ENCODE measurements around the gene ANKMY1.

ANKMY1 gene

DNA sequence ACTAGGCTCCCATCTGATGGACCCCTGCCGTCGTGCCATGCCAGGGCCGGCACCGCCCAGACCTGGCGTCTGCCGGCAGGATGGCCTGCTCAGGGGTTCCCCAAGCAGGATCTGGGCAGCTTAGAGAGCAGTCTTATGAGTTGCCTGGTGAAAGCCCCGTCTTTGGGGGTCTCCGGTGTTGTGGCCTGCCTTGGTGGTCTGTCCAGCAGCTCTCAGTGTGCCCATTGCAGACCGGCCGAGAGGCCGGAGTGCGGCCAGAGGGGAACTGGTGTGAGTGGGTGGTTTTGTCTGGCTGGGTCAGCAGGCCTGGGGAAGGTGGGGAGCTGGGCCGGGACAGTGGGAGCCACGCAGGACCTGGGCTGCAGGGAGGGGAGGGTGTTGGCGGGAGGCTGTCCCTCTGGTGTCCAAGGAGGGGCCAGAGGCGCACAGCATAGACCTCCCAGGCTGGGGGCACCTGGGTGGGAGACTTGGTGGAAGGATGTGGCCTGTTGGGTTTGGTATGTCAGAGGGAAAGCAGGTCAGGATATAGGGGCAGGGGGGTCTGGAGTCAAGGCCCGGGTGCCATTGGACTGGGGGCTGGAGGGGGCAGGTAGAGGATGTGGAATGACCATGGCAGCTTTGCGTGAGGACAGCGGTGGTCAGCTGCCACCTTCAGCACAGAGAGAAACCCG, 105.9 kb downstream of the ANKMY1 start:
- DNase-seq (ENCODE audit: low spot score) (no peak), FAIRE-seq (no peak)

DNA sequence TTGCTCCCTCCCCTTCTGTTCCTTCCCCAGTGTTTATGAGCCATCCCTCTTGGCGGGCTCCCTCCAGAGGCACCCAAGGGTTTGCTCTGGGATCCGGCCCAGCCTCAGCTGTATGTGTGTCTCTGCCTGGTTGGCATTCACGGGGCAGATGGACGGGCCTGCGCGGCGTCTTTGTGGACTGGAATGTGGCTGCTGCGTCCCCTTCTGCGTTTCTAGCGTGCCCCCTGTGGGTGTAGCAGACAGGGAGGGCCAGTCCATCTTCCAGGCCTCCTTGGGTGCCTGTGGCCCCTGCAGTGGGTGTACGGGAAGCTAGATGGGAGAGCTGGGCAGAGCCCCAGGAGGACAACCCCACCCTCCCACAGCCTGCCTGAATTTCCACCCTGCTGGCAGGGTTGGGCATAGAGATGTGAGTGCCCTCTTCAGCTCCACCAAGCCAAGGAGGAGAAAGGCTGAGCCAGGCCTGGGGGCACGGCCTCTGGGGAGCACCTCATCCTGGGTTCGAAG, 106.6 kb downstream of the ANKMY1 start:
- no peak for DNase-seq (ENCODE audit: low spot score)
- no peak for FAIRE-seq

DNA sequence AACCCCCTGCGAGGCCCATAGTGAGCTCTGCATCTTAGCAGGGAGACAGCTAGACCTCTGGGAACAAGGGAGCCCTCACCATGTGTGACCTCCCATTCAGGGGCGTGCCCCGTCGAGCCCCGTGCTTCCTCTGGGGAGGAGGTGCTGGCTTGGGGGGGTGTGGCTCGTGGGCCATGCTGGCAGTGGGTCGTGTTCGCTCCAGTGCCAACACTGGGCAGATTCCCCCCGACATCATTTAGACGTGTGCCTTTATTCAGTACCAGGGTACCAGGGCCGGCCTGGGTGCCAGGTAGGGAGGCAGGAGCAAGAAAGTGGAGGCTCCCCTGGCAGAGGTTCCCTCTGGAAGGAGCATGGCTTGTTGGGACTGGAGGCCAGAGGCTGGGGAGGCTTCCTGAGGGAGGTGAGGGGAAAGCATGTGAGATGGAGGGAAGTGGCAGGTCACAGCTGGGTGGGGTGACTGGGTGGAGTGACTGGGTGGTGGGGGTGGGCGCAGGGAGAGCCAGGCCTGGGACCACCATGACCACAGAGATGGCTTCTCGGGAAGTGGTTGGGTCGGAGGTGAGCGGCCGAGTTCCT, 107.2 kb downstream of the ANKMY1 start:
- FAIRE-seq (no peak), DNase-seq (ENCODE audit: low spot score) (no peak)

DNA sequence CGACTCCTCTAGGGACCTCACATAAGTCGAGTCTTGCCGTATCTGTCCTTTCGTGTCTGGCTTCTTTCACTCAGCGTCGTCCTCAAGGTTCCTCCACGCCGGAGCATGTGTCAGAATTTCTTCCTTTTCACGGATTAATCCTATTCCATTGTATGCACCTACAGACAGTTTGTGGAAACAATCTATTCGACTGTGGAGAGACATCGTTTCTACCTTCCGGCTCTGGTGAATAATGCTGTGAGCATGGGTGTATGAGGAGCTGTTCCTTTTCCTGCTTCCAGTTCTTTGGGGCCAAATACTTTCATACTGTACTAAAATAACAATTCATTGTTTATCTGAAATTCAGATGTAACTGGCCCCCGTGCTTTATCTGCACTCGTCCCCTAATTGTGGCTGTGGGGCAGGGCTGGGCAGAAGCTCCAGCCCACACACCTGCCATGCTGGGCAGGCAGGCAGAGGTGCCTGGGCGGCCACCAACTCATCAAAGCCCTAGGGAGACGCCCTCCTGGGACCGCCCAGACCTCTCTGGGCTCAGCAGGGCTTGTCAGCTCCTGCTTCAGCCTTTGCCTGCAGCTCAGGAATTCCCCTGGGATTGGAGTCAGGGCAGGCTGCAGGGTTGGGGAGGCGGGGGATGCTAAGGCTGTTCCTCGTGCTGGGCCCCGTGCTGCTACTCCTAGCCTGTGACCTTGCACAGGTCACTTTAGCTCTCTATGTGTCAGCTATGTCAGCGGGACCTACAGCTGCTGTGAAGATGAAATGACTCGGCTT, 107.8 kb downstream of the ANKMY1 start:
- DNase-seq (ENCODE audit: low spot score), result no peak

DNA sequence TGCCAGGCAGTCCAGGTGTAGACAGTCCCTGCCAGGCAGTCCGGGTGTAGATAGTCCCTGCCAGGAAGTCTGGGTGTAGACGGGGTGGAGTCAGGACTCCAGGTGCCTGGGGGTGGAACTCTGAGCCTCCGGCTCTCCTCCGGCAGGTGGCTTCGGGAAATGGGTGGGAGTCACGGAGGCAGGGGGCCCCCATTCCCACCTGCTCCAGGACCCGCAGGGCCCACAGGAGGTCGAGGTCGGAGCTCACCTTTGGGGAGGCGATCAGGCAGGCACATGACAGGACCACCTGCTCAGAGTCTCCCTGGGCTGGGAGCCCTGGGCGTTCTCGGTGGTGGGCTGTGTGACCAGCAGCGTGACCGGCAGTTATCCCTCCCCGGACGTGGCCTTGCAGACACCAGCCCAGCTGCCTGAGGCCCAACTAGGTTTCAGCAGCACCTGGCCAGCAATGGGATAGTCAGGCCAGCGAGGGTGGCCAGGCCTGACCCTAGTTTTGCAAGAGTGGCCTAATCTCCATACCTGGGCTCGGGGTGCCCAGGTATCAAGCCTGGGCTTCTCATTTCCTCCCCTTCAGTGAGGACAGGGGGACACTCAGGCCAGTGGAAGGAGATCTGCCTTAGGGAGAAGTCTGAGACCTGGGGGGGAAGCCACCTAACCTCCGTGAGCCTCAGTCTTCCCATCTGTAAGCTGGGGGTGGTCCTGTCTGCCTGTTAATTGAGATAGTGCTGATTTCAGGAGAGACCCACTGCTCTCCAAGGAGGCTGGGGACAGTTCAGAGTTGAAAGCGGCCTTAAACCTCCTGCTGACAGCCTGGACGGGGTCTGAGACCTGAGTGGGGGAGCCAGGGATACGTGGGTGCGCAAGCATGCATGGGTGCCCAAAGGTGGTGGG, 109.2 kb downstream of the ANKMY1 start:
- no peak for FAIRE-seq

More for the DNA sequence above, 107.8 kb downstream of the ANKMY1 start:
- no peak for FAIRE-seq

DNA sequence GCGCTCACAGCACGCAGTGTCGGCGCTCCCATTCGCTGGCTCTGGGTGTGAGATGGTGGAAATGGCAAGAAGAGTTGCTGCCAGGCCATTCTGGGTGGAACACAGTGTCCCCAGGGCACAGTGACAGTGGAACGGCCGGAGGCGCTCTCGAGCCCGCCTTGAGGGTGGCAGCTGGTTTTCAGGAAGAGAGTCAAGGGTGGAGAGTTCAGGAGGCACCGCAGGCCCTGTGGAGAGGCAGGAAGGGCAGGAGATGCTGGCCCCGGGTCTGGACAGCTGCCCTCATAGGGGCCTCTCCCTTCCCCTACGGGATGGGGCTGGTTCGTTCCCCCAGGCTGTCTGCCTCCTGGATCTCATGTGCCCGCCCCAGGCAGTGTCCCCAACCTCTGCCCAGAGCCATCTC, 109.9 kb downstream of the ANKMY1 start:
- FAIRE-seq, result no peak
- no peak for DNase-seq (ENCODE audit: low spot score)

More for the DNA sequence above, 109.2 kb downstream of the ANKMY1 start:
- DNase-seq (ENCODE audit: low spot score), result no peak

DNA sequence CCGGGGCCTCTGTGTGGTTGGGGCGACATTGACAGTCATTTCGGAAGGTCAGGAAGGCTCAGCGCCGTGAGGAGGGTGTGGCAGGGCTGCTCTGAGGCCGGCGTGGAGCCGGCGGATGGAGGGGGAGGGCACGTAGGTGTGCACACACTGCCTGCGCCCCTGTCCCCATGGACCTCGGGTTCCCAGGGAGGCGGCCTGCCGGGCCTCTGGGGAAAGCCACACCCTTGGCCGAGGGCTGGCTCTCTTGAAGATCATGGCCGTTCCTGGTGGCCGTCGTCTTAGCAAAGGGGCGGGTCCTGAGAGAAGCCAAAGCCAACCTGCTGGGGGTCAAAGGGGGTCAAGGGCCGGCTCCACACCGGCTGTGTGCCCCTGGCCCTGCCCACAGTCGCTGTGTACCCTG, 110.5 kb downstream of the ANKMY1 start:
- DNase-seq (ENCODE audit: low spot score) (no peak), FAIRE-seq (no peak)

DNA sequence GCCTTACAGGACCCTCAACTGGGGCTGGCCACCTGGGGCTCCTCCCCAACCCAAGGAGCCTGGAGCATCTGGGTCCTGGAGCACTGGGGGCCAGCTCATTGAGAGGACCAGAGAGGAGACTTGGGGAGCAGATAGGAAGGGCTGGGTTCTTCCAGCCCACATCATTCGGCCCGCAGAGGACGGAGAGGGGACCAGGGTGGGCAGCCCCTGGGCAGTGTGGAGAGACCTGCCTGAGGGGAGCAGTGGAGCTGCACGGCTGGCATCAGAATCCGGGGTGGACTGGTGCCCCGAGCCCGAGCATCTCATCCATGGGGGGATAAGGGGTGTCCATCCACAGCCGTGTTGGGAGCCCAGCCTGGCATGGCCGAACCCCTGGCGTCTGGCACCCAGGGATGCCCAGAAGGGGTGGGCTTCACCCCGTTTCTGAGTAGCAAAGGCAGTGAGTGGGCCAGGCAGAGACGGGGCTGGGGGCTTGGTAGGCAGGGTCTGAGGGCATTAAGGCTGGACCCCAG, 111.1 kb downstream of the ANKMY1 start:
- FAIRE-seq (no peak), DNase-seq (ENCODE audit: low spot score) (no peak)

DNA sequence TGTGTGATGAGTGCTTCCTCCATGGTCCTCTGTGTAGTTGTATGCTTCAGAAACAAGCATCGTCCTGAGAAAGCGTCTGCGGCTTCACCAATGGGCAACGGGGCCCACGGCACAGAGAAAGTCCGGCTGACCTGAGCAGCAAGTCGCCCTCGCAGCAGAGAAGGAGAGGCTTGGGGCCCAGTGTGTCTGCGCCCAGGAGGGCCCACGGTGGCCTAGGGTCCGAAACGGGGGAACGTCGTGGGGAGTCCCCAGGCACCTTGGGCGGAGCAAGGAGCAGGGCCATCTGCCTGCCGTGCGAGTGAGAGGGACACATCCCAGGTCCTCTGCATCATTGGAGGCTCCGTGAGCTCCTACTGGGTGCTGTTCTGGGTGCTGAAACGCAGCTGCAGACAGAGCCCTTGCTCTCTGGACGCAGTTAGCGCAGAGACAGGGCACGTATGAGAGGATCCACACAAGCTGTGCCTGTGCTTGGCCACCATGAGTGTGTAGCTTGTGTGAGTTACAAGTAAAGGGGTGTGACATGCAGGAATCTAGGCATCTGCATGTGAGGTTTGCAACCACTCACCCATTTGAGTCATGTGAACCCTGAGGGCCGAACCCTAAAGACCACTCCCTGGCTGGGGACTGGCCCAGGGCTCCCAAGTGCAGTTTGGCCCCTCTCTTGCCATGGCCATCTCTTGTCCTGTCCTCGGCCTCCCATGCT, 111.7 kb downstream of the ANKMY1 start:
- DNase-seq (ENCODE audit: low spot score), result no peak
- no peak for FAIRE-seq

DNA sequence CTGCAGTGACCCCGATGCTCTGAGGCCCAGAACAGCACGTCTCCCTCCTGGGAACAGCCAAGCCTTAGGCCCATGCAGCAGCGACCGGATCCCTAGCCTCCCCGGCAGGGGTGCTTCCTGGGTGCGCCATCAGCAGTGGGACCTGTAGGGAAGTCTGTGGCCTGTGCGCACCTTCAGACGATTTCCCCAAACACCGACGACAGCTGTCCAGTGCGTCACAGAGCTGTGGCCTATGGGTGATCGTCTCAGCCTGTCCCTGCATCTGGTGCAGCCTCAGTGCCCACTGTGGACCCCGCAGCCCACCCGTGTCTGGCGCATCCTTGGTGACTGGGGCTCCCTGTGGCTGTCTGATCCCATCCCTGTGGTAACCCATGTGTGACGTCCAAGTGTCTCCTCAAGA, 113.3 kb downstream of the ANKMY1 start:
- no peak for FAIRE-seq
- no peak for DNase-seq (ENCODE audit: low spot score)

DNA sequence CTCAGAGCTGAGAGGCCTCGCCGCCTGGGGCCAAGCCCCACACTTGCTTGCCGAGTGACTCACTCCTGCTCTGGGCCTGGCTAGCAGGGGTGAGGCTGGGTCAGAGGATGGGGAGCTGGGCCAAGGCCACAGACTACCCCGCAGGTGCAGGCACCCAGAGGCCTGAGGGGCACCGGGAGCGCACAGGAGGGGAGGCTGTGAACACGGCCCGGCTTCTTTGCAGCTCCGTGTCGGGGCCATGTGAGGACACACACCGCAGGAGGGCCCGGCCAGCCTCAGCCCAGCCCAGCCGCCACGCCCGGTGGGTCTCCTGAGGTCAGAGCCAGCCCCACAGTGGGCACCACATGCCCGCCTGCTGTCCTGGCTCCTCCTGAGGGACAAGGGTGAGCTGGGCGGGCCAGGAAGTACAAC, 113.9 kb downstream of the ANKMY1 start:
- FAIRE-seq (no peak), DNase-seq (ENCODE audit: low spot score) (no peak)

DNA sequence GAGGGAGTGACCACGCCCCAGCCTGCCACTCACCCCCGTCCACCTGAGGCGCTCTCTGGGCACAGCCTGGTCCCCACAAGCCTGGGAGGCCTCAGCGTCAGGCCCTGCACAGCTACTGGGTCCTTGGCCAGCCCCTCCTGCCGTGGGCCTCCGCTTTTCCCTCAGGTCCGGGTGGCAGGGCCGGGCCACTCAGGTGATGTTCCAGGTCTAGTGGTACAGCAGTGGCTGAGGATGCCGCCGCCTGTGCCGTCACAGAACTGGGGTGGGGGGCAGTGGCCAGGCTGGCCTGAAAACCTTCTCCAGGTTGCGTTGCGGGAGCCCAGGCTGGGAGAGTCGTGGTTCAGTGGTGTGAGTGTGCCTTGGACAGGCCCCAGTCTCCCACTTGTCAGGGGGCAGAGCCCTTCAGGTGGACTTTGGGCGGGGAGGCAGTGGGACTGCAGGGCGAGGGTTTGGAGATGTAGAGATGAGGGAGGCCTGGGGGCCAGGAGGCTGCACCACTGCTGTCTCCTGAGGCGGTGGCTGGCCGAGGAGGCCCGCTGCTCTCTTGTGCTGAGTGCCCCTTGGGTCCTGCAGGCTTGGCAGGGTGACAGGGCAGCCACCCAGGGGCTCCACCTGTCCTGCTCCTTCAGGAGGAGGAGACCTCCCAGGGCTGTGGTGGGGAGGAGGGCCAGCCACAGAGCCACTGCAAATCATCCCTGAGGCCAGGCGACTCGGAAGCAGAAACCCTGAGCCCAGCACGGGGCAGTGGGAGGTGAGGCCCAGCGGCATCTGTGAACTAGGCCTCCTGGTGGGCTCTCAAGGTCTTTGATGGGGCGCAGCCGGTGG, 114.7 kb downstream of the ANKMY1 start:
- FAIRE-seq, result no peak

DNA sequence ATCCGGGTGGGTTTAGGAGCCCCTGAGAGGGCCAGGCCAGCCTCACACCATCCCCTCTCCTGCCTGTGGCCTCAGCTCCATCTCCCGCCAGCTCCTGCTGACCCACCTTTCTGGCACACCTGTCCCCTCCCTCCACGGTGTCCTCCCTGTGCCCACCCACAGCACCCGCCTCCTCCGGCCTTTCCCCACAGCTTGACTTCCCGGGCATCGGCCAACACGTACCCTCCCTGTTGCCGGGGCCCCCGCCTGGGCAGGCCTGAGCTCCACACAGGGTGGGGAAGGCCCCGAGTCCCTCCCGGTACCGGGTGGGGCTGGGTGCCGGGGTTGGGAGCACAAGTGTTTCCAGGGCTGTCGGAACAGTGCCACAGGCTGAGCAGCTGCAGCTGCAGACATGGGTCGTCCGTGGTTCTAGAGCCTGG, 115.8 kb downstream of the ANKMY1 start:
- DNase-seq (ENCODE audit: low spot score) (no peak), FAIRE-seq (no peak)

More for the DNA sequence above, 114.7 kb downstream of the ANKMY1 start:
- DNase-seq (ENCODE audit: low spot score), result no peak

DNA sequence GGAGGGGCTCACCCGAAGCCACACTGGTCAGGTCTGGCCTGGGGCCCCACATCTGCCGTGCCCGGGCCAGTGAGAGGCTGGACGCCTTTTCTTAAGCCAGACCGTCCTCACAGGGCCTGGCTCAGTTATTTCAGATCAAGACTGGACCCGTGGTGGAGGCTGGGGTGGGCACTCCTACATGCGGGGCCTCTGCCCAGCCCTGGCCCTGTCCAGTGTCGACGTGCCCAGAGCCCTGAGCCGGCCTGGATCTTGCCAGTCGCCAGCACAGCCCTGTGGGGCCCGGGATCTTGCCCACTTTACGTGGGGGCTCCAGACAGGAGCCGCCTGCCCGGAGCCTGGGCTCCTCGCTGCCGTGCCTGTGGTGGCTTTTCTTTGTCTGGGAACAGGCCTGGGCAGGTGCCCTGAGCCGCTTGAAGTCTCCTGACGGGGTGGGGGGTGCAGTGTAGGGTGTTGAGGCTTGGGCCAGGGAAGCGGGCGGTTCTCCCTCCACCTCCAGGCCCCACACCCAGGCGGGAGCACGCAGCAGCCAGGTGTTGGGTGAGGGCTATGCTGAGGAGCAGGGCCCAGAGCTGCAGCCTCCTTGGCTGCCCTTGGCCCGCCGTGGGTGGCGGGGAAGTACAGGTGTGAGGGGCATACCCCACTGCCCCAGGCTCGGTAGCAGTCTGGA, 116.3 kb downstream of the ANKMY1 start:
- DNase-seq (ENCODE audit: low spot score) (no peak), FAIRE-seq (no peak)

DNA sequence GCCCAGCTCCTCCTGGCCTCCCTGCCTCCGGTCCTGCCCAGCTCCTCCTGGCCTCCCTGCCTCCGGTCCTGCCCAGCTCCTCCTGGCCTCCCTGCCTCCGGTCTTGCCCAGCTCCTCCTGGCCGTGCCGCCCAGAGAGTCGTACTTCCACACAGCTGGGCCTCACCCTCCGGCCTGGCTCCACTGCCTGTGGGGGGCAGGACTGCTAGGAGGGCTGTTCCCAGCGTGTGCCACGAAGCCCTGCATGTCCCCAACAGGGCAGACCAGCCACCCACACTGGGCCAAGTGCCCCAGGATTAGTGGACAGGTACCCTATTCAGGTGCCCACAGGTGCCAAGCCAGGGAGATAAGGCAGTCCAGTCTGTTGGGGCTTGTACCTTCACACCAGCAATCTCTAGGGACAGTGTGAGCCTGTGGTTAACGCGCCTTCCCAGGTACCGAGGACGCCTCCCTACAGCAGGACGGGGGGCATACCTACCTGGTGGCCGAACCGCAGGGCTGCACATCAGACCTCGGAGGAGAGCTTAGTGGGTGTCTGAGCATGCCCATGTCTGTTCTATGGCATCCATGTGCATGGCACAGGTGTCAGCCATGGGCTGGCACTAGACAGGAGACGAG, 117.0 kb downstream of the ANKMY1 start:
- FAIRE-seq (no peak), DNase-seq (ENCODE audit: low spot score) (no peak)

DNA sequence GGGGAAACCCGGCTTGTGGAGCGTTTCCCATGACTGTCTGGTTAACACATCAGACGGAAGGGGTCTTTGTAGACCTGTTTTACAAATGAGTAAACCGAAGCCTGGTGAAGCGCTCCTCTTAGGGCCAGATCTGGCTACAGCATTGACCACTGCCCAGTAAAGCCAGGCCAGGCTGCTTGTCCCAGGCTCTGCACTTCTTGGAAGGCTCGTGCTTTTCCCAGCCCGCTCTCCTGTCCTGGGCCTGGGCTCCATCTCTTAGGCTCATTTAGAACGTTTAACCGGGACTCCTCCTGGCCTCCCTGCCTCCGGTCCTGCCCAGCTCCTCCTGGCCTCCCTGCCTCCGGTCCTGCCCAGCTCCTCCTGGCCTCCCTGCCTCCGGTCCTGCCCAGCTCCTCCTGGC, 117.5 kb downstream of the ANKMY1 start:
- FAIRE-seq (no peak), DNase-seq (ENCODE audit: low spot score) (no peak)

DNA sequence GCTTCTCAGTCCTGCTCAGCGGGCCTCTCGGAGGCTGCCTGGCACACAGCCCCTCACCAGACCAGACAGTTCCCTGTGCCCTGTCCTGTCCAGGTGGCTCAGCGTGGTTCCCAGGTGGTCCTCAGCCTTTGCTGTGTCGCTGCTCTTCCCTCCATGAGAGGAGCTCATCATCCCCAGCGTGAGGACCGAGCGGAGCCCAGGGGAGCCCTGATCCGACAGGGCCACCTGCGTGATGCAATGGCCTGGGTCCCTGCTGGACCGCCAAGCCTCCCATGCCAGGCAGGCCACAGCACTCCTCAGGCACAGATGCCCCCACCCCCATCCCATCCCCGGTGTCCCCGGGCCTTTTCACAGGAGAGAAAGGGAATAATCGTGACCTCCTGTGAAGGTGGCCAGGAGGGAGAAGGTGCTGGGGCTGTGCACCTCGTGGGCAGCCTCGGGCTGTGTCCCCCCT, 118.1 kb downstream of the ANKMY1 start:
- DNase-seq (ENCODE audit: low spot score), result no peak
- no peak for FAIRE-seq

All from urothelium cell line (cell line).